ENCODE results near the gene HIGD1A.

The HIGD1A gene

DNA sequence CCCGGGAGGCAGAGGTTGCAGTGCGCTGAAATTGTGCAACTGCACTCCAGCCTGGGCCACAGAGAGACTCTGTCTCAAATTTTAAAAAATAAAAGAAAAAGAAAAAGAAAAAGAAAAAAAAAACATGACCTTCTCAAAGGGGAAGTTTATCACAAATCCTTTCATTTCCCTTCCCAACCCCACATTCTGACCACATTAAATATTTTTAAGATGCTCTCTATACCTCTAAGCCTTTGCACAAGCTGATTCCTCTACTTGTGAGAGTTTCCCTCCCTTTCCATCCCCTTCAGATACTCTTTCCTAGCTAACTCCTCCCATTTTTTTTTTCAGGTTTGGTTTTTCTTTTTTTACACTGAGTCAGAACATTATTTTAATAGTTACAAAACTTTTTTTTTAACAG is 4.0 kb downstream of the HIGD1A start:
- DNase-seq (ENCODE audit: low read depth in 2 of 2): no peak

DNA sequence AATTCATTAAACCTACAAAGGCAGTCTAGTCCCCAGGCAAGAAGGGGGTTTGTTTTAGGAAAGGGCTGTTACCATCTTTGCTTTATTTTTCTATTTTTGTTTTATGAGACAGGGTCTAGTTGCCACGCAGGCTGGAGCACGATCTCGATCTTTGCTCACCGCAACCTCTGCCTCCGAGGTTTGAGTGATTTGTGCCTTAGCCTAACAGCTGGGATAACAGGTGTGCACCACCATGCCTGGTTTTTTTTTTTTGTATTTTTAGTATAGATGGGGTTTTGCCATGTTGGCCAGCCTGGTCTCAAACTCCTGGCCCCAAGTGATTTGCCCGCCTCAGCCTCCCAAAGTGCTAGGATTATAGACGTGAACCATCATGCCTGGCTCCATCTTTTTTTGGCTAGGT is 4.9 kb downstream of the HIGD1A start:
- DNase-seq (ENCODE audit: low read depth in 2 of 2): no peak

DNA sequence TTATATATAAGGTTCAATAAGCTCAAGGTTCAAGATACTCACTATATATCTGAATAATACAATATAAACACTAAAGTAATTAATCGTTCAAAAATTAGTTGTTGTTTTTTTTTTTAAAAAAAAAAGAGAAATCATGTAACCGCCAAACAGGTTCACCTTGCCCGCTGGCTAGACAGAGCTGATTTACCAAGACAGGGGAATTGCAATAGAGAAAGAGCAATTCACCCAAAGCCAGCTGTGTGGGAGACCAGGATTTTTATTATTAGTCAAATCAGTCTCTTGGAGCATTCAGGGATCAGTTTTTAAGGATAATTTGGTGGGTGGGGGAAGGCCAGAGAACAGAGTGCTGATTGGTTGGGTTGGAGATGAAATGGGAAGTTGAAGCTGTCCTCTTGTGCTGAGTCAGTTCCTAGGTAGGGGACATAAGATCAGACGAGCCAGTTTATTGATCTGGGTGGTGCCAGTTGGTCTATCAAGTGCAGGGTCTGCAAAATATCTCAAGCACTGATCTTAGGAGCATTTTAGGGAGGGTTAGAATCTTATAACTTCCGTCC is 7.9 kb downstream of the HIGD1A start:
- DNase-seq (ENCODE audit: low read depth in 2 of 2): no peak

DNA sequence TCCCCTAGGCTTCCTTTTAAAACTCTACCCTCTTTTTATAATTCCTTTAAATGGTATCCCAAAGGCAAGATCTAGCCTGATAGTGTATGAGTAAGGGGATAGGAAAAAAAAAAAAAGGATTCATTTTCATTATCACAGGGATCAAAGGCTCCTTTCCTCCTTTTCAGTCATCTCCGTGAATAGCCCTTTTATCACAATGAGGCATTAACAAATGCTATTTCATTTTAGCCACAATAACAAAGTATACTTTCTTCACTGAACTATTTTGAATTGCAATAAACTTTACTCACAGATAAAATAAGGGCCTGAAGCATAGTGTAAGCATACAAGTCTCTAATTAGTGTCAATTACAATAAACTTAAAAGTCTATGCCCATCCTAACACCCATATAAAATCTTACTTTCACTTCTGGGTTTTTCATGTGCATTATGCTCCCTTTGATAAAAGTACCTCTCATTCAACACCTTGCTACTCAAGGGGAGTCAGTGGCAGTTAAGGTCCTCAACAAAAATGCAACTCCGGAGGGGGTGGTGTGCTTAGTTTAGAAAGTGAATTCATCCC is 8.6 kb downstream of the HIGD1A start:
- no peak for DNase-seq (ENCODE audit: low read depth in 2 of 2)

DNA sequence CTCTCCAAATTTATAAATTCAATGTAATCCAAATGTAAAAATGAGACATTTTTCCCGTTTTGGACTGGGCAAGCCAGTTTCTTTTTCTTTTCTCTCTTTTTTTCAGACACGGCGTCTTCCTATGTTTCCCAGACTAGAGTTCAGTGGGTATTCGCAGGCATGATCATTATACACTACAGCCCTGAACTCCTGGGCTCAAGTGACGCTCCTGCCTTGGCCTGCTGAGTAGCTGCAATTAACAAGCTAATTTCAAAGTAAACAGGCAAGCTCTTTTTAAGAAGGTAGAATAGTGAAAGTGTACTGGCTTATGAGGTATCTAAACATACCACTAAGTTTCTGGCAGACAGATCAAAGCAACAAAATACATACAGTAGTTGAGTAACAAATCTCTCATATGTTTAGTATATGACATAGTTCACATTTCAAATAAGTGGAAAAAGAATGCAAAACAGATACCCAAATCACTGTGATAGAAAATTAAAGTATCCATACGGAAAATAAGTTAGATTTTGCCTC is 13.5 kb downstream of the HIGD1A start:
- no peak for DNase-seq (ENCODE audit: low read depth in 2 of 2)

DNA sequence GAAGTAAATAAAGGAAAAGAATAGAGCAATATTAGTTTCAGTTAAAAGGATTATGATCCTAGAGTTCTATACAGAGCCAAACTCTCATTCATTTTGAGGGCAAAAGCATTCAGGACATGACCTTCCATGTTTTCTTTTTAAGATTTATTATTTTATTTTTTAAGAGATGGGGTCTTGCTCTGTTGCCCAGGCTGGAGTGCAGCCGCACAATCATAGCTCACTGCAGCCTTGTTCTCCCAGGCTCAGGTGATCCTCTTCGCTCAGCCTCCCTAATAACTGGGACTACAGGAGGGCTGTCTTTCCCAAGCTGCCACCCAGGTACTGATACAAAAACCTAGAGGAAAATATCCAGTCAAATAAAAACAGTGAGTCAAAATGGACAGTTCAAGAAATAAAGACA is 17.7 kb downstream of the HIGD1A start:
- no peak for DNase-seq (ENCODE audit: low read depth in 2 of 2)

DNA sequence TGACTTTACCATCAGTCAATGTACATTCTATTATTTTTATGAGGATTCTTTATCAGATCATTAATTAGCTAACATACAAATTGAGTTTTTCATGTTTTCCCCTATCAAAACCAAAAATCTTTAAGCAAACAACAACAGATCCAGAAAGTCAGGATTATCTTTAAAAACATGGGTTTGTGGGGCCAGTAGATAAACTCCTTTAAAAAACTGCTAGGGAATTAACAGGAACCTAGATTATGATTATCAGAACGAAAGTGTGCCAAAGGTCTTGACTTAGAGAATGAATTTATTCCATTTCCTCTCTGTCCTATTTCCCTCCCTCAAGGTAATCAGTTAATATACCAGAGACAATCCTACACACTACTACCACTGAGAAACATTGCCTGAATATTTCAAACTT is 18.1 kb downstream of the HIGD1A start:
- no peak for DNase-seq (ENCODE audit: low read depth in 2 of 2)

DNA sequence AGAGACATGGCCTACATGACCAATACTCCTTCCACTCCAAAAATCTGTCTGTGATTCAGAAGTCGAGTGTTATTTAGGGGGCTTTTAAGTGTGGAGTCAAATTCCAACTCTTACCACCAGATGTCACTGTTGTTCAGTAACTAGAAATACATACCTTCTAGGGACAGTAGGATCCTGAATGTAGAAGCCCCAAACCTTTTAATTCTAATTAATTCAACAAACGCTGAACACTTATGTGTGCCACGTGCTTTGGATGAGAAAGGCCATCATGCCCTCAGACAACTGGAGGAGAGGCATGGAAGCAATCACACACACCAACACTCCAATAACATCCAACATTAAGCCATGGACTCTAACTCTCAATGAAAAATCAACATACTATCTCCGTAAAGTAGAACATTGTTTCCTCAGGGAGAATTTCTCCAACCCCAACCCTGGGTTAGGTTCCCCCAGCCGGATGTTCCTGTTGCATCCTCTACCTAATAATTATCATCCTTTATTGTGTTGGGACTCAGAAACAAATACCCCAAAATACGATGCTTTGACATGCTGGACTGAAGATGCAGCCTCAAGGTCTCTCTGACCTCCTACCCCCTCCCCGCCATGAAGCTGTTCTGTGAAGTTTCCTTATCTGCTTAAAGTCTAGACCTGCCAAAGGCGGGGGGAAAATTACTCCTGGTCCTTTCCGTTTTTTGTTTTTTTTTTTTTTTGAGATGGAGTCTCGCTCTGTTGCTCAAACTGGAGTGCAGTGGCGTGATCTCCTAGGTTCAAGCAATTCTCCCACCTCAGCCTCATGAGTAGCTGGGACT is 23.2 kb downstream of the HIGD1A start:
- DNase-seq (ENCODE audit: low read depth in 2 of 2): no peak

DNA sequence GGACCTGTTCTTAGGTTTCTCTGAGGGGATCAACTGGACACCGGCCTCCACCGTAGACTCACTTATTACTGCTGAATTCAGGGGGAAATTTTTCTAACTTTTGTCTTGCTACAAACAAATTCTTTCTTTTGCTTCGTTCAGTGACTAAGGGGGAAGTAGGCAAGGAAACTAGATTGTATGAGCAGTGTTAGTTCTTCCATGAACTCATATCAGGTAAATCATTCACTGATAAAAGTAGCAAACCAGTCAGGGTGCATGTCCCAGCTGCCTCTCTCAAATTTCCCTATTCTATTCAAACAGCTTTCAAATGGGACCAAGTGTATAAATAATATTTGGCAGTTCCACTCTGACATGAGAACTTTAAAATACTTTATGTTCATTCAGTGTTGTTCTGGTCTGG is 23.9 kb downstream of the HIGD1A start:
- no peak for DNase-seq (ENCODE audit: low read depth in 2 of 2)

DNA sequence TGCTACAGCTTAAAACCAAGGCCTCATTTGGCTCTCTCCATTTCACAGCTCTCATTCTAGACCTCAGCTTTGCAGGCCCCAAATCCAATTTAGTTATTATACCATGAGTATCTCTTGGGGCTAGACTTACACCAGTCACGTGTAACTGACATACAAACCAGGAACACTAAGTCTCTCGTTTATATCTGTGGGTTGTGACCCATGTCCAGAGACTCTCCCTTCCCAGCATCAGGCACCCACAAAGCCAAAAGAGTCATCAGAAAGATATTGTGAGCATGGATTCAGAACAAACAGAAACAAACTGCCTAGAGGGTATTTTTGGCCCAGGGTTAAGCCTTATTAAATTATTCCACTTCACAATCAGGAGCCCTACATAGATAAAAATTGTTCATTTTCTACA is 25.6 kb downstream of the HIGD1A start:
- no peak for DNase-seq (ENCODE audit: low read depth in 2 of 2)

DNA sequence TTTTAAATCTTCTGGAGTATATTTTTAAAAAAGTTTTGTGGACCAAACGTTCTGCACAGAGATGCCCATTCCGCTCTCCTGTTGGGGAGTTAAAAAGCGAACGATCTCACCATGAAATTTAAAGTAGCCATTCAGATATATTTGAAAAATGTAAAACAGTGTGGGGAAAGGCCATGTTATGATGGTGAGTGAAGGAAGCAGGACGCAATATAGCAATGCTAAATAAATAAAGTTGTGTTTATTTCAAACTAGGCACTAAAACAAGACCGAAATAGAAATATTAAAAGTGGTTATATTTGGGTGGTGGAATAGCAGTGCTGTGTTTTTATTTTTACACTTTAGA is 30.9 kb downstream of the HIGD1A start:
- no peak for DNase-seq (ENCODE audit: low read depth in 2 of 2)

DNA sequence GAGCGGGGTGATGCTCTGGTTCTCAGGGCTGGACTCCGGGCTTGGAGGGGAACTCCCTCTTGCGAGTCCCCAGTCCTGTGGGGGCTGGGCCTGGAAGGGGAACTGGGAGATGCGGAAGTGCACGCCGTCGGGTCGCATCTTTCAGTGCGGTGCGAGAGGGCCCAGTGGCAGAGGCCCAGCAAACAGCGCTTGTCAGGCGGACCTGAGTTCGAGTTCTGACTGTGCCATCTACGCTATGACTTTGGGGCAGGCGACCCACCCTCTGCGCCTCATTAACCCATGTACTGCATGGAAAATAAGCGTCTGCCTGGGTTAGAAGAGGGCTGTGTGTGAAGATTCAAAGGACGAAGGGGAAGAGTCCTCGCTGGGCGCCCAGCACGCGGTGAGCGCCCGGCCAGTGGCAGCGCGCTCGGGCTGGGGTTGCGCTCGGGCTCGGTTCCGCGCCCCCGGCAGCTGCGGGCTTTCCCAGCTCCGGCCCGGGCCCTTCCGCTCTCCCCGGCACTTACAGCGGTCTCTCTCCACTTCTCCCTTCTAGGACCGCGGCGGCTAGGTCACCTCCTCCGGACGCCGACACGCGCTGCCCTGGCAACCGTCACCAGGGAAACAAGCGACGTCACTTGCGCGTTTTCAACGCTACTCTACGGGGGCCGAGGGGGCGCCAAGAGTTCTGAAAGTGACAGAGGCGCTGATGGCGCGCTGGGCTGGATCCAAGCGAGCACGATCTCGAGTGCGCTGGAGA is 31.5 kb downstream of the HIGD1A start, which contains the start of gene CCDC13:
CCDC13 (minus strand) TSS at position 584 of the 739 bp plus-strand sequence. CDS start 14,908 bp downstream, outside the sequence.
- DNase-seq (ENCODE audit: low read depth in 2 of 2): peak; percentile 42 to 82

DNA sequence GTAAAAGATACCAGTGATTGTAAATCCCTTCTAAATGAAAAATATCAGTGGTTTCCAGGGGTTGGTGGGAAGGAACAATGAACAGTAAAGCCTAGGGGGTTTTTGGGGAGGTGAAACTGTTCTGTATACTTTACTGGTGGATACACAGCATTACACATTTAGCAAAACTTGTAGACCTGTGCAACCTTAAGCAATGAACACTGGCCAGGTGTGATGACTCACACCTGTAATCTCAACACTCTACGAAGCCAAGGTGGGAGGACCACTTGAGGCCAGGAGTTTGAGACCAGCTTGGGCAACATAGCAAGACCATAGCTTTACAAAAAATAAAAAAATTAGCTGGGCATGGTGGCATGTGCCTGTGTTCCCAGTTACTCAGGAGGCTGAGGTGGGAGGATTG is 33.0 kb downstream of the HIGD1A start:
- no peak for DNase-seq (ENCODE audit: low read depth in 2 of 2)

DNA sequence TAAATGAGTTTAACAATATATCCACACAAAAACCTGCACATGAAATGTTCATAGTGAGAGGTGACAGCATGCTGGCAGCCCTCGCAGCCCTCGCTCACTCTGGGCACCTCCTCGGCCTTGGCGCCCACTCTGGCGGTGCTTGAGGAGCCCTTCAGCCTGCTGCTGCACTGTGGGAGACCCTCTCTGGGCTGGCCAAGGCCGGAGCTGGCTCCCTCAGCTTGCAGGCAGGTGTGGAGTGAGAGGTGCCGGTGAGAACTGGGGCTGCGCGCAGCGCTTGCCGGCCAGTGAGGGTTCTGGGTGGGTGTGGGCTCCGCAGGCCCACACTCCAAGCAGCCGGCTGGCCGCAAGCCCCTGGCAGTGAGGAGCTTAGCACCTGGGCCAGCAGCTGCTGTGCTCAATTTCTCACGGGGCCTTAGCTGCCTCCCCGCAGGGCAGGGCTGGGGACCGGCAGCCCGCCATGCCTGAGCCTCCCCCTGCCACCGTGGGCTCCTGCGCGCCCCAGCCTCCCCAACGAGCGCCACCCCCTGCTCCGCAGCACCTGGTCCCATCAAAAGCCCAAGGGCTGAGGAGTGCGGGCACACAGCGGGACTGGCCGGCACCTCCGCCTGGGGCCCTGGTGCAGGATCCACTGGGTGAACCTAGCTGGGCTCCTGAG is 34.7 kb downstream of the HIGD1A start:
- DNase-seq (ENCODE audit: low read depth in 2 of 2): no peak

DNA sequence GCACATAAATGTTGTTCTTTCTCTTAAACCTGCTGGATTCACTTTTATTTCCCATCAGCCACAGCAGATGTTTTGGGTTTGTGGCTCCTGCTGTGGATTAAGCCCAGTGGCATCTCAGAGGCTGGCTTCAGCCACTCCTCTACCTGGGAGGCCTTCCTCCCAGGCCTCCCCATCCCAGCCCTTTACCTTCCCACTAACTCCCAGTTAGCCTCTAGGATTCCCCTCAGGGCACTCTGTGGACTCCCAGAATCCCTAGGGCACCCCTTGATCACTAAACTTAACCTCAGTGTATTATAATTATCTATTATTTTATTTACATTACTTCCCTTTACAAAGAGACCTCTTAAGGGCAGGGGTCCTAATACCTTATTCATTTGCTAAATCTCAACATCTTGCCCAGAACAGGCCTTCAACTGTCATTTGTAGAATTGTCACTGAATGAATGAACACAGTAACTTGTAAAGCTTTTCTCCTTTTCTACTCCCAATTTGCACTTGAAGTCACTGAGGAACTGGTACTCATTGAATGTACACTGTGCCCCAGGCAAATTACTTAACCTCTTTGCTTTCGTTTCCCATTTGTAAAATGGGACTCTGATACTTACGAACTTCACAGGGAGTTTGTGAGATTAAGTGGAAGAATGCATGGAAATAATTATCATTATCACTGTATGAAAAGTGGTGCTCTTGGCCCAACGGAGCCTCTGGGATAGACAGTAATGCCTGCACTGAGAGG is 39.6 kb downstream of the HIGD1A start:
- no peak for DNase-seq (ENCODE audit: low read depth in 2 of 2)

DNA sequence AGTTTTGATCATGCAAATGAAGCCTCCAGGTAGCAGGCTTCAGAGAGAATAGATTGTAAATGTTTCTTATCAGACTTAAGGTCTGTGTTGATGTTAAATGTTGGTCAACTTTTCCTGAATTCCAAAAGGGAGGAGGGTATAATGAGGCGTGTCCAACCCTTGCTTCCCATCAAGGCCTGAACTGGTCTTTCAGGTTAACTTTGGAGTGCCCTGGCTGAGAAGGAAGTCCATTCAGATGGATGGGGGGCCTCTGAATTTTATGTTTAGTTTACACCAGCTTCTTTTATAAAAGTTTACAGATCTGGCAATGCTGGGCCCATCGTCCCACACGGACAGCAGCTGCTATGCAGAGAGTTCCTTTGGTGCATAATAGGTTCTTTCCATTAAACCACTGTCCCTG is 40.2 kb downstream of the HIGD1A start:
- DNase-seq (ENCODE audit: low read depth in 2 of 2): no peak

DNA sequence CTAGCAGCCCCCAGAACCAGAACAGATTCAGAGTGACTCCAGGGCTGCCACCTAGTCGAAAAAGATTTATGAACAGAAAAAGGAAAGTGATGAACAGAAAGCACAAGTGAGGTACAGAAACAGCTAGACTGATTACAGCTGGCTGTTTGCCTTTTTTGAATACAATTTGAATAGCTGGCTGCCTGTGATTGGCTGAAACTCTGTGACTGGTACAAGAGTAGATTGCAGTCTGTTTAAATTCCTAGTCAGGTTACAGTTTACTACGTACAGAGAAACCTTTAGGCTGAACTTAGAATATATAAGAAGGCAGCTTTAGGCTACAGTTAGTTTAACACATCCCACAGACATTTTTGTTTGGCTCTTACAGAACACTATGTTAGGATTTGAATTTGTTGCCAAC is 41.3 kb downstream of the HIGD1A start:
- no peak for DNase-seq (ENCODE audit: low read depth in 2 of 2)

DNA sequence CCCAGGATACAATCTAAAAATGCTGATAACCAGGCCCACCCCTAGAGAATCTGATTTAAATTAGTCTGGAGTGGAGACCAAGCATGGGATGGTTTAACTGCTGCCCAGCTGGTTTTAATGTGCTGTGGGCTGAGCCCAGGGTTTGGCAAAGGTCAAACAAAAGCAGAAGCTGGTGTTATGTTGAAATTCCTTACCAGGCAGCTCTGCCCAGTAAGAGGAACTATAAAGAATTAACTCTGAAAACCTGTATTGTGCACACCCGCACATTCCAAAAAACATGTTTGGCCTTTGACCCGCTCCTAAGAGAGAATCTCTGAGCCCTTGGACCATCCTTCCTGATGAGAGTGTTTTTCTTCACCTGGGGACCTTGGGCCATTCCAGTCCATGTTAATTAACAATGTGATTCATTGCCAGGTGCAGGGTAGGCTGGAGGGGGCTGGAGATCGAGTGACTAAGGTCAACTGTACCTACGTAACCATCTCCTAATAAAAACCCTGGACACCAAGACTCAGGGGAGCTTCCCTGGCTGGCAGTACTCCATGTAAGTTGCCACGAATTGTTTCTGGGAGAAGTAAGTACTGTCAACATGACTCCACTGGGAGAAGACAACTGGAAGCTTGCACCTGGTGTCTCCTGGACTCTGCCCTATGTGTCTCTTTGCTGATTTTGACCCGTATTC is 42.1 kb downstream of the HIGD1A start:
- DNase-seq (ENCODE audit: low read depth in 2 of 2): no peak

DNA sequence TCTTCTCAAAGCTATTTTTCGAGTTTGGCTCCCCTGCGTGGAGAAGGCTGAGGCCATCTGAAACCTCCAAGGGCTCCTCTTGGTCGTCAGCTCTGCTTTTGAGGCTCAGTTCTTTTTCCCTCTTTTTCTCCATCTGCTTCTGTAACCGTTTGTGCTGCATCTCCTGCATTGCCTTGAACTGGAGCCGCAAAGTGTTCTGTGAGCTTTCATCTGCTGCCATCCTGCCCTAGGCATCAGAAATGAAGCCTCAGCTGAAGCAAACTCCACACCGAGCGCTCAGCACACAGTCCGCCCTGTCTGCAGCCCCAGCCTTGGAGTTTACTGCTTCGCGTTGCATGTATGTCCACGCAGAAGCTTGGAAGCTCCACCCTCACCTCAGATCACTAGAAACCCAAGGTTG is 46.2 kb downstream of the HIGD1A start:
- no peak for DNase-seq (ENCODE audit: low read depth in 2 of 2)

DNA sequence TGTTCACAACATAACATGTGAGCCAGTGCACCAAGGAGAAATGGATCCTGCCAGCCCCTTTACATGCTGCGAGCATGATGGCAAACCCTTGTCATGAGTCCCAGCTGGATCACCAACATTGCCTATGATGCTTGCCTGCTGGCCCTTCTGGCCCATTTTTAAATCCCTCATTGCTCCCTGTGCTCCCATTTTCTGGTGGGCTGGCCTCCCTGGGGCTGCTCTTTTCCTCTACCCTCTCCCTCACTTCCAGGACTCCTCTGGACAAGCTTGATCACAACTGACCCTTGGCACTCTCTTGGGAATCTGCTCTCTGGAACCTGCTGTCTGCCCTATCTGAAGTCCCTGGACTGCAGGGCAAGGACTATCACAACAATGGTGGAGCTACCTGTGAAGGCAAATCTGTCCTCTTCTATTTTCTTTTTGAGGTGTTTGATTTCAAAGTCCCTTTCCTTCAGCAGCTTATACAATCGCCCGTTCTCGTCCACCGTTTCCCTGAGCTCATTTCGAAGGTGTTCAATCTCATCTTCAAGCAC is 47.5 kb downstream of the HIGD1A start:
- DNase-seq (ENCODE audit: low read depth in 2 of 2): no peak

Data from stimulated activated CD4-positive, alpha-beta T cell treated with anti-CD3 and anti-CD28 coated beads, Interleukin-1b, Interleukin-23, amount 100 ng/mL, for 1 hour (primary cell).